Mesenchymal stem cell (in vitro differentiated cells and primary cell): Measurements from ENCODE around the gene ATRNL1.

Experiments
- DNase-seq: peaks from one replicate; pipeline ENCODE4 v3.0.0-alpha.2; 2013
- H2AFZ ChIP-seq: one replicate; pipeline ENCODE4 v1.6.1; 2013; ENCODE audit warnings: low read depth, mild to moderate bottlenecking, control low read depth, inconsistent platforms, low read length, moderate library complexity
- H2AK5ac ChIP-seq: 2 replicates; pipeline ENCODE4 v1.6.1; 2013; ENCODE audit warnings: low read length, moderate library complexity, mild to moderate bottlenecking, inconsistent platforms; ENCODE audit not compliant: severe bottlenecking
- H2BK120ac ChIP-seq: one replicate; pipeline ENCODE4 v1.6.1; 2013; ENCODE audit warnings: low read depth, mild to moderate bottlenecking, inconsistent platforms, low read length, moderate library complexity
- H2BK12ac ChIP-seq, 2 experiments: one replicate each; pipeline ENCODE4 v1.6.1; 2013; ENCODE audit warnings: inconsistent platforms in 2 of 2, low read length in 2 of 2, mild to moderate bottlenecking in 2 of 2, moderate library complexity in 2 of 2, control low read depth in 1 of 2
- H2BK15ac ChIP-seq: one replicate; pipeline ENCODE4 v1.6.1; 2013; ENCODE audit warnings: mild to moderate bottlenecking, low read depth, inconsistent platforms; ENCODE audit not compliant: poor library complexity, severe bottlenecking
- H2BK5ac ChIP-seq: 2 replicates; pipeline ENCODE4 v1.6.1; 2013; ENCODE audit warnings: low read depth, mild to moderate bottlenecking, low read length, control low read depth, inconsistent platforms; ENCODE audit not compliant: poor library complexity, severe bottlenecking
- H3K14ac ChIP-seq, 2 experiments: one replicate each; pipeline ENCODE4 v1.6.1; 2013; ENCODE audit warnings: inconsistent platforms in 2 of 2, low read length in 2 of 2, control low read depth in 1 of 2, mild to moderate bottlenecking in 1 of 2, moderate library complexity in 1 of 2
- H3K18ac ChIP-seq, 2 experiments: one replicate each; pipeline ENCODE4 v1.6.1; 2013; ENCODE audit warnings: inconsistent platforms in 2 of 2, low read length in 2 of 2, control low read depth in 1 of 2, low read depth in 1 of 2, mild to moderate bottlenecking in 1 of 2
- H3K23ac ChIP-seq, 2 experiments: one replicate each; pipeline ENCODE4 v1.6.1; 2013; ENCODE audit warnings: inconsistent platforms in 2 of 2, low read length in 2 of 2, mild to moderate bottlenecking in 2 of 2, moderate library complexity in 2 of 2, control low read depth in 1 of 2
- H3K27ac ChIP-seq: 2 replicates; pipeline ENCODE4 v1.5.1; 2013; ENCODE audit warnings: mild to moderate bottlenecking, moderate library complexity, low read length, control low read depth, inconsistent platforms; ENCODE audit not compliant: poor library complexity, severe bottlenecking
- H3K27me3 ChIP-seq, 2 experiments: 2 replicates each; pipeline versions ENCODE4 v1.6.1 to v1.7.0; 2013; ENCODE audit warnings: low read length in 2 of 2, mild to moderate bottlenecking in 2 of 2, moderate library complexity in 2 of 2, control low read depth in 1 of 2, inconsistent platforms in 1 of 2; ENCODE audit not compliant: control insufficient read depth in 1 of 2, insufficient read depth in 1 of 2
- H3K36me3 ChIP-seq, 2 experiments: 2 replicates each; pipeline versions ENCODE4 v1.6.1 to v1.7.0; 2013; ENCODE audit warnings: low read length in 2 of 2, control low read depth in 1 of 2, inconsistent platforms in 1 of 2, low read depth in 1 of 2, mild to moderate bottlenecking in 1 of 2; ENCODE audit not compliant: insufficient read depth in 2 of 2, control insufficient read depth in 1 of 2
- H3K4ac ChIP-seq, 2 experiments: one replicate each; pipeline ENCODE4 v1.6.1; 2013; ENCODE audit warnings: inconsistent platforms in 2 of 2, low read length in 2 of 2, mild to moderate bottlenecking in 2 of 2, moderate library complexity in 2 of 2, control low read depth in 1 of 2, low read depth in 1 of 2
- H3K4me1 ChIP-seq: 2 replicates; pipeline ENCODE4 v1.6.1; 2013; ENCODE audit warnings: low read depth, low read length, control low read depth; ENCODE audit not compliant: control insufficient read depth, insufficient read depth
- H3K4me2 ChIP-seq: 2 replicates; pipeline ENCODE4 v1.6.1; 2013; ENCODE audit warnings: low read length, mild to moderate bottlenecking, inconsistent platforms; ENCODE audit not compliant: poor library complexity, severe bottlenecking
- H3K4me3 ChIP-seq, 2 experiments: 2 replicates each; pipeline versions ENCODE4 v1.5.1 to v1.7.0; 2013; ENCODE audit warnings: low read length in 2 of 2, mild to moderate bottlenecking in 2 of 2, control low read depth in 1 of 2, low read depth in 1 of 2; ENCODE audit not compliant: insufficient read depth in 1 of 2
- H3K79me1 ChIP-seq: replicated peaks from 2 replicates; pipeline ENCODE4 v1.6.1; 2013; ENCODE audit warnings: mild to moderate bottlenecking, control low read depth, low read length, inconsistent platforms; ENCODE audit not compliant: poor library complexity, severe bottlenecking
- H3K9ac ChIP-seq: 2 replicates; pipeline ENCODE4 v1.7.0; 2013; ENCODE audit warnings: mild to moderate bottlenecking, low read length, moderate library complexity
- H3K9me3 ChIP-seq: 2 replicates; pipeline ENCODE4 v1.7.0; 2013; ENCODE audit warnings: mild to moderate bottlenecking, low read length; ENCODE audit not compliant: control insufficient read depth
- H4K8ac ChIP-seq: one replicate; pipeline ENCODE4 v1.6.1; 2013; ENCODE audit warnings: inconsistent platforms, mild to moderate bottlenecking, low read length, moderate library complexity
- H4K91ac ChIP-seq: one replicate; pipeline ENCODE4 v1.6.1; 2013; ENCODE audit warnings: mild to moderate bottlenecking, low read length, inconsistent platforms
- WGBS: methylation state at CpG from one replicate; pipeline ENCODE4 v1.1.7; 2013; ENCODE audit warnings: mixed read lengths; 5-methylcytosine and 5-hydroxymethylcytosine counted together

ATRNL1 gene

GRCh38 chr10:115052728-115053127 lies 40.4 kb upstream of the ATRNL1 start:
- Histone ChIP-seq H4K91ac (no peak overlapping the region), H3K4me2 (no peak overlapping the region), H2BK12ac (no peak overlapping the region), H4K8ac (no peak overlapping the region), H3K9me3 (no peaks in the 10 kb centered on the region), H2AK5ac (no peak overlapping the region), H3K36me3 (no peaks in the 10 kb centered on the region), H3K14ac (no peak overlapping the region), H2BK15ac (no peak overlapping the region), H2BK5ac (no peak overlapping the region), H3K27me3 (peaks cover 0 to 3% of the 10 kb centered on the region in 2 experiments), H3K27ac (no peak overlapping the region), H2BK120ac (no peak overlapping the region), H3K4ac (no peak overlapping the region), H3K18ac (no peak overlapping the region), H3K4me3 (no peak overlapping the region), H3K4me1 (peaks cover 2% of the 10 kb centered on the region), H3K9ac (no peak overlapping the region), H3K79me1 (no peaks in the 10 kb centered on the region), H2AFZ (no peak overlapping the region), H3K23ac (no peak overlapping the region)
- no peak for DNase-seq
- WGBS, result 80% methylated on average over 1 of the region's 1 CpG

GRCh38 chr10:115056186-115056585 lies 37.0 kb upstream of the ATRNL1 start:
- WGBS, result 79% methylated on average over 2 of the region's 2 CpGs
- Histone ChIP-seq H3K4ac (no peak overlapping the region), H2BK15ac (no peak overlapping the region)

GRCh38 chr10:115059301-115059898 lies 33.8 kb upstream of the ATRNL1 start:
- H3K79me1 ChIP-seq, result no peaks in the 10 kb centered on the region
- no peak overlapping the region for H3K23ac ChIP-seq
- H3K4ac ChIP-seq, result no peak overlapping the region
- H2BK5ac ChIP-seq, result no peak overlapping the region
- no peak overlapping the region for H2AK5ac ChIP-seq
- no peak overlapping the region for H3K9ac ChIP-seq
- no peak overlapping the region for H2BK15ac ChIP-seq
- no peak overlapping the region for H3K18ac ChIP-seq
- no peak overlapping the region for H4K91ac ChIP-seq
- H3K4me3 ChIP-seq, result no peak overlapping the region
- no peaks in the 10 kb centered on the region for H3K9me3 ChIP-seq
- H3K27me3 ChIP-seq, result no peaks in the 10 kb centered on the region
- H3K27ac ChIP-seq, result no peak overlapping the region
- no peak overlapping the region for H2BK12ac ChIP-seq
- no peak overlapping the region for H4K8ac ChIP-seq
- H3K4me2 ChIP-seq, result no peak overlapping the region
- H3K14ac ChIP-seq, result no peak overlapping the region
- H2BK120ac ChIP-seq, result no peak overlapping the region
- H3K36me3 ChIP-seq, result no peaks in the 10 kb centered on the region
- WGBS, result 91% methylated on average over 6 of the region's 7 CpGs
- no peak for DNase-seq
- no peak overlapping the region for H2AFZ ChIP-seq
- no peaks in the 10 kb centered on the region for H3K4me1 ChIP-seq

More at GRCh38 chr10:115056186-115056585, 37.0 kb upstream of the ATRNL1 start:
- Histone ChIP-seq H3K36me3 (no peaks in the 10 kb centered on the region), H4K91ac (no peak overlapping the region), H2AK5ac (no peak overlapping the region), H2AFZ (no peak overlapping the region), H3K4me1 (no peaks in the 10 kb centered on the region), H4K8ac (no peak overlapping the region), H2BK120ac (no peak overlapping the region), H2BK5ac (no peak overlapping the region), H3K14ac (no peak overlapping the region), H3K4me3 (no peak overlapping the region), H3K27me3 (no peaks in the 10 kb centered on the region), H2BK12ac (no peak overlapping the region), H3K9me3 (no peaks in the 10 kb centered on the region), H3K23ac (no peak overlapping the region), H3K27ac (no peak overlapping the region), H3K9ac (no peak overlapping the region), H3K79me1 (no peaks in the 10 kb centered on the region), H3K4me2 (no peak overlapping the region), H3K18ac (no peak overlapping the region)
- DNase-seq, result no peak

GRCh38 chr10:115063701-115064658 lies 29.2 kb upstream of the ATRNL1 start:
- no peak overlapping the region for H4K91ac ChIP-seq
- no peak overlapping the region for H2BK120ac ChIP-seq
- H2BK5ac ChIP-seq, result no peak overlapping the region
- no peak overlapping the region for H3K4me2 ChIP-seq
- H2AK5ac ChIP-seq, result no peak overlapping the region
- H2AFZ ChIP-seq, result no peak overlapping the region
- H2BK15ac ChIP-seq, result no peak overlapping the region
- no peak overlapping the region for H3K9ac ChIP-seq
- no peak overlapping the region for H3K14ac ChIP-seq
- WGBS, result 85% methylated on average over 4 of the region's 5 CpGs
- H3K27ac ChIP-seq, result no peak overlapping the region
- H3K18ac ChIP-seq, result no peak overlapping the region
- H4K8ac ChIP-seq, result no peak overlapping the region
- DNase-seq, result no peak
- H3K23ac ChIP-seq, result no peak overlapping the region
- peaks cover 0 to 33% of the 10 kb centered on the region in 2 experiments for H3K27me3 ChIP-seq
- no peaks in the 10 kb centered on the region for H3K79me1 ChIP-seq
- no peak overlapping the region for H3K4me3 ChIP-seq
- no peaks in the 10 kb centered on the region for H3K9me3 ChIP-seq
- no peak overlapping the region for H2BK12ac ChIP-seq
- H3K36me3 ChIP-seq, result no peaks in the 10 kb centered on the region
- no peaks in the 10 kb centered on the region for H3K4me1 ChIP-seq
- H3K4ac ChIP-seq, result no peak overlapping the region
